ENCODE data around the gene TRIP10.
"Not testable (repeated sequence)": the region's sequence is repeated elsewhere in the genome, so short reads cannot be mapped to it uniquely, and the experiment has no call there.

The TRIP10 gene

DNA sequence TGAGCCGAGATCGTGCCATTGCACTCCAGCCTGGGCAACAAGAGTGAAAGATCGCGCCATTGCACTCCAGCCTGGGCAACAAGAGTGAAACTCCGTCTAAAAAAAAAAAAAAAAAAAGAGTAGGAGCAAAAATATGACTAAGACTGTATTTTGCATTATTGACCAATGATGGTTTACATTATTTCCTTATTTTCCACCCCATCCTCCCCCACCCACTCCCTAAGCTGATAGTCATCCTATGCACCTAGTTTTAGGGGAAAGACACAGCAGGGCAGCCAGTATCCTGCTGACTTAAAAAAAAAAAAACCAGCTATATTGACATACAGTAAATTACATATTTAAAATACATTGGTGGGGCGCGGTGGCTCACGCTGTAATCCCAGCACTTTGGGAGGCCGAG lies 58.2 kb downstream of the TRIP10 start:
- no peak for DNase-seq (ENCODE audit: low read depth)

DNA sequence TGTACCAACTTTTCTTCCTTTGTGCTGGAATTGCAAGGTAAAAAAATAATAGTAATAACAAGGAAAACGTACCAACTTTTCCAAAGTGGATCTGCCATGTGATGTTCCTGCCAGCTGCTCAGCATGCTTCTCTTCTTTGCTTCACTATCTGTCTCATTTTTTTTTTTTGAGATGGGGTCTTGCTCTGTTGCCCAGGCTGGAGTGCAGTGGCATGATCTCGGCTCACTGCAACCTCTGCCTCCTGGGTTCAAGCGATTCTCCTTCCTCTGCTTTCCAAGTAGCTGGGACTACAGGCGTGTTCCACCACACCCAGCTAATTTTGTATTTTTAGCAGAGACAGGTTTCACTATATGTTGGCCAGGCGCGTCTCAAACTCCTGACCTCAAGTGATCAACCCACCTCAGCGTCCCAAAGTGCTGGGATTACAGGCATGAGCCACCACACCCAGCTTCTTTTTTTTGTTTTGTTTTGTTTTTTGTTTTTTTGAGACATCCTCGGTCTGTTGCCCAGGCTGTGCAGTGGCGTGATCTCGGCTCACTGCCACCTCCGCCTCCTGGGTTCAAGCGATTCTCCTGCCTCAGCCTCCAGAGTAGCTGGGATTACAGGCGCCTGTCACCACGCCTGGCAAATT lies 60.8 kb downstream of the TRIP10 start:
- not testable (repeated sequence) for DNase-seq (ENCODE audit: low read depth)

DNA sequence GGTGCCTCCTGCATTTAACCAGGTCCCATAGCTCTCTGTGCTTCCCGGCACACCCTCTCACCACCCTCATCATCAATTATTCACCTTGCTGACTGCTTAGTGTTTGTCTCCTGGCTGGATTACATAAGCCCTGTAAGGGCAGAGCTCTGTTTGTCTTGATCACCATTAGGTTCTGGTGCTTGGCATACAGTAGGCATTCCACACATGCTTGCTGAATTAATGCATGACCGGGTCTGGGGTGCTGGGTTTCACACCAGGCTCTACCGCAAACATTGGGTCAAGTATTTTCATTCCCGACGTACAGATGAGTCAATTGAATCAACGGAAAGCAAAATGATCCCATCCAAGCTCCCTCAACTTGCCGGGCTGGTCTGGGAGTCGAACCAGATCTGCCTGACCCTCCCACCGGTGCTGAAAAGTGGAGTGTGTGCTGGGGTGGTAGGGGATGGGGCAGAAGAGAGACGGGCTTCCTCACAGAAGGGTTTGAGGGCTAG lies 61.6 kb downstream of the TRIP10 start:
- DNase-seq (ENCODE audit: low read depth), result no peak

All from stimulated activated CD8-positive, alpha-beta memory T cell treated with anti-CD3 and anti-CD28 coated beads, Interleukin-4, amount 100 ng/mL, for 24 hours (primary cell).